ENCODE data around the gene SOCS7.

SOCS7 gene

DNA sequence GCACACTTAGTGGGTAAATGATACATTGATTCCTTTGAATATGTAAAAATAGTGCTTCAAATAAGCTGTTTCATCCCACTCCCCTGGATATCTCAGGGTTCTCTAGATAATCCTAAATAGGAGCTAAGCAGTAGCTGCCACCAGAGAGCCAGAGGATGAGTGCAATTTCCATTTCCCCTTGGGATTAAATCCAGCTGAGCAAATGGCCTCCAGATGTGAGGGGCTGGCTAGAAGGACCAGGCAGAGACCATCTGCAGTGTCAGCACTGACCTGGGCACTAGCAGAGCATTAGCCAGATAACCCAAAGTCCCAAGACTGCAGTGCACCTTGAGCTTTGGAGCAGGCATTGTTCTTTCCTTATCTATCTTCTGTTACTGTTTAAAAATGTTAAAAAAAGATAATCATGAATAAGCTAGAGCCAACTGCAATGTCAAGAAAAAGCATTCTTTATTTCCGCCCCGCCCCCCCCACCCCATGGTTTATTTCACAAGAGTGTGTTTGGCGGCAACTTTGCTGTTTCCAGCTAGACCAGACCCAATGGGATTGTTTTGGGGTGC lies 27.4 kb upstream of the SOCS7 start:
- TF ChIP-seq, protein P1, sequence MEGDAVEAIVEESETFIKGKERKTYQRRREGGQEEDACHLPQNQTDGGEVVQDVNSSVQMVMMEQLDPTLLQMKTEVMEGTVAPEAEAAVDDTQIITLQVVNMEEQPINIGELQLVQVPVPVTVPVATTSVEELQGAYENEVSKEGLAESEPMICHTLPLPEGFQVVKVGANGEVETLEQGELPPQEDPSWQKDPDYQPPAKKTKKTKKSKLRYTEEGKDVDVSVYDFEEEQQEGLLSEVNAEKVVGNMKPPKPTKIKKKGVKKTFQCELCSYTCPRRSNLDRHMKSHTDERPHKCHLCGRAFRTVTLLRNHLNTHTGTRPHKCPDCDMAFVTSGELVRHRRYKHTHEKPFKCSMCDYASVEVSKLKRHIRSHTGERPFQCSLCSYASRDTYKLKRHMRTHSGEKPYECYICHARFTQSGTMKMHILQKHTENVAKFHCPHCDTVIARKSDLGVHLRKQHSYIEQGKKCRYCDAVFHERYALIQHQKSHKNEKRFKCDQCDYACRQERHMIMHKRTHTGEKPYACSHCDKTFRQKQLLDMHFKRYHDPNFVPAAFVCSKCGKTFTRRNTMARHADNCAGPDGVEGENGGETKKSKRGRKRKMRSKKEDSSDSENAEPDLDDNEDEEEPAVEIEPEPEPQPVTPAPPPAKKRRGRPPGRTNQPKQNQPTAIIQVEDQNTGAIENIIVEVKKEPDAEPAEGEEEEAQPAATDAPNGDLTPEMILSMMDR (IDR thresholded peaks at IDR 0.05; ENCODE audit: control insufficient read depth, insufficient read depth, low read depth, low read length, missing control alignments) = no peak

DNA sequence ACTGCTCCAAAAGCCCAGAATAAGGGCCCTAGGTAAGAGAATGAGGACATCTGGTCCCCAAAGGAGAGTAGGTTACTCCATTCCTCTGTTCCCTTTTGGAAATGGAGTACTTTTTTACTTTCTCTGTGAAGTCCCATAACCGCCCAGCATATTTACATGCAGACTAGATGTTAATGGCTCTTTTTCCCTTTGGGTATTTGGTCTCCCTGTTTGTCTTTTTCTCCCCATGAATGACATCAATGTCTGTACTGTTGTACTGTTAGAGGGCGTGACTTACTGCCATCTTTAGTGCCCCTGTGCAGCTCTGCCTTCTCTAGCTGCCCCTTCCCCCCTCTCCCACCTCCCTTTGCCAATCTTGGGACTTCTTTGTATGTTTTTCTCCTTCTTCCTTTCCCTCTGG lies 26.9 kb upstream of the SOCS7 start:
- no peak for DNase-seq (ENCODE audit: low read depth)
- no peak overlapping the region for H3K4me3 ChIP-seq (ENCODE audit: control insufficient read depth, low read depth, low read length)
- TF ChIP-seq, protein P1 (IDR thresholded peaks at IDR 0.05; ENCODE audit: control insufficient read depth, insufficient read depth, low read depth, low read length, missing control alignments) = no peak

More for the DNA sequence above, 27.4 kb upstream of the SOCS7 start:
- no peak for DNase-seq (ENCODE audit: low read depth)
- H3K4me3 ChIP-seq (ENCODE audit: control insufficient read depth, low read depth, low read length) = no peak overlapping the region

DNA sequence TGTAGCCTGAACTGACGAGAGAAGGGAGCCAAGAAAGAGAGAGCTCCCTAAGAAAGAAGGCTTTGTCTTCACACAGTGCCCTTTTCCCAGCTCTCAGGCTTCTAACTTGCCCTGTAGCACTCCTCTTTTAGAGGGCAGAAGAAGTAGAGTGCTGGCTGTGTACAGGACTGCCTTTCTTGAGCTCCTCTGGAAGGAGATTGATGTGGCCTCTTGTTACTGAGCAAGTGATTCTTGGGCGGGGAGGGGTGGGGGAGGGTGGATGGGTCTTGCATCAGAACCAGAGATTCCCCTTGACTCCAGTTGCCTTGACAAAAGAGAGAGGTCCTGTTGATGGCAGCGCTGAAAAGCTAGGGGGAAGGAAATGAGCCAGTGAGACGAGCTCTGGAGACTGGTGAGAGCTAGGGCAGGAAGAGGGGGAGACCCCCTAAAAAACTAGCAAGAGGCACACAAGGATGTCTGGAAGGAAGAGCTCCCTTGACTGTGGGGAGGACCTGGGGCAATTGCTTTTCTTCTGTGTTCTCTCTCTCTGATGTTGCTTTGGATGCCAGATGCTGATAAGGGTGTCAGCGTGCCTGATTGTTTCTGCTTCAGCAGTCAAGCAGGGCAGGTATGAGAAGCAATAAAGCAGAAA lies 26.3 kb upstream of the SOCS7 start:
- DNase-seq (ENCODE audit: low read depth) = no peak
- H3K4me3 ChIP-seq (ENCODE audit: control insufficient read depth, low read depth, low read length) = no peak overlapping the region
- TF ChIP-seq, protein P1 (IDR thresholded peaks at IDR 0.05; ENCODE audit: control insufficient read depth, insufficient read depth, low read depth, low read length, missing control alignments) = no peak

DNA sequence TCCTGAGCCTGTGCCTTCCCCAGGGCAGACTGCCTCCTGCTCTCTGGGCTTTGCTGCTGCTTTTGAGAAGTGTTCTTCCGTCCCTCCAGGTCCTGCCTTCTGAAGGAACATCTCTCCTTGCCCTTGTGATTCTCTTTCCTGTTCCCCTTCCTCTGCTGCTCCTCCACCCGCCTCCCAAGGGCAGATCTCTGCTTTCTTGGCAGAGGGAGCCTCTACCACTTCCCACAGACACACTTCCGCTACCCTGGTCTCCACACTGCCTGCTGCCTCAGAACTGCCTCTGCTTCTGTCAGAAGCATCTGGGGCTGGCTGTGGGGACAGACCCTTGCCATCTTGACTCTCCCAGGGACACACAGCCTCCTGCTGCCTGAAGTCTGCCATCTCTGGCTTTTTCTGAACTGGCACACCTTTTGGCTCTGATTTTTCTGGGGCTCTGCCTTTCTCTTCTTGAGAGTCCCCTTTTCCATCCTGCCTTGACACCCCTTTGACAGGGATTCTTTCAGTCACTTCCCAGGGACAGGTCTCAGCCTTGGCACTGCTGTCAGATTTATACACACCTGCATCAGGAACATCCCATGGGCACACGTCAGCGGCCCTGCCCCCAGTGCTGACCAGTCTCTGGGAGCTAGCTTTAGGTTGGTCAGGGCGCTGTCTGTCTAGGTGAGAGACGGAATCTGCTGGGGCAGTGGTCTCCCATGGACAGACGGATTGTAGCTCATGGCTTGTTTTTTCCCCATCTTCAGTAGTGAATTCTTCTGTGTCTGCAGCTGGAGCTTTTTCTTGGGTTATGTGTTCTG lies 24.4 kb upstream of the SOCS7 start:
- no peak for DNase-seq (ENCODE audit: low read depth)
- TF ChIP-seq, protein P1 (IDR thresholded peaks at IDR 0.05; ENCODE audit: control insufficient read depth, insufficient read depth, low read depth, low read length, missing control alignments) = no peak
- H3K4me3 ChIP-seq (ENCODE audit: control insufficient read depth, low read depth, low read length) = no peak overlapping the region

DNA sequence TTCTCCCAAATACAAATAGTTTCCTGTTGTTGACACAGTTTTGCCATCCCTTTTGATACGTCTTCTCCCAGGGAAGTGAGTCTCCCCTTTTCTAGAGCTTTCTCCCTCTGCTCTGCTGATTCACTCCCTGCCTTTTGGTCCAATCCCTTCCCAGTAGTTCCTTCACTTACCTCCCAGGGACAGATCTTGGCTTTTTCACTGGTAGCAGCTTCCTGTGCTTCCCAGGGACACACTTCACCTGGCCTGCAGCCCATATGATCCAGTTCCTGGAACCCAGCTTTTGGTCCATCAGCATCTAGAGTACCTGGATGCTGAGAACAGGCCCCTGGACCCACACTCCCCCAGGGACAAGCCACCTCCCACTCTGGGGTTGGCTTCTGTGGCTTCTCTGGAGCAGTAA lies 23.7 kb upstream of the SOCS7 start:
- H3K4me3 ChIP-seq (ENCODE audit: control insufficient read depth, low read depth, low read length) = no peak overlapping the region
- TF ChIP-seq, protein P1 (IDR thresholded peaks at IDR 0.05; ENCODE audit: control insufficient read depth, insufficient read depth, low read depth, low read length, missing control alignments) = no peak
- no peak for DNase-seq (ENCODE audit: low read depth)

DNA sequence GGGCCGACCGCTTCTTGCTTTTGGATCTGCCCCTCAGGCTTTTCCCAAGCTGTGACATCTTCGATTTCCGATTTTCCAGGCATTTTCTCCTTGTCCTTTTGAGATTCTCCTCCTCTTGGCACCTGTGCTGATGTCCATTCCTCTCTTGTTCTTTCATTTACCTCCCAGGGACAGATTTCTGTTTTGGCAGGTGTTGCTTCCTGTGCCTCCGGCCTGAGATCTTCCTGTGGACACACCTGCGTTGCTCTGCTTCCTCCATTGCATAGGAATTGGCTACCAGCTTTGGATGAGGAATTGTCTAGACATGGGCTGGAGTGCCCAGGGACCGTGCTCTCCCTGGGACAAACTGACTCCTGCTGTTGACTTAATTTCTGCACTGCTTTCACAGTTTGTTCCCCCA lies 23.0 kb upstream of the SOCS7 start:
- no peak for DNase-seq (ENCODE audit: low read depth)
- H3K4me3 ChIP-seq (ENCODE audit: control insufficient read depth, low read depth, low read length) = no peak overlapping the region
- TF ChIP-seq, protein P1 (IDR thresholded peaks at IDR 0.05; ENCODE audit: control insufficient read depth, insufficient read depth, low read depth, low read length, missing control alignments) = no peak

Data from AG09309 (cell line).